ENCODE data around the gene MS4A4E.

- TF ChIP-seq POLR2A (IDR thresholded peaks at IDR 0.05; ENCODE audit: extremely low read depth, insufficient read length) (no peak), CTCF (IDR thresholded peaks at IDR 0.05; ENCODE audit: low read depth, low read length) (no peak), MAX (IDR thresholded peaks at IDR 0.05; ENCODE audit: low read depth, low read length) (no peak)
Measured at GRCh38 chr11:60150279-60150678, 92.7 kb downstream of the MS4A4E start.
